CD4-positive, alpha-beta T cell (primary cell): Measurements from ENCODE around the gene THSD8. TPM values are rescaled to one million over a fixed set of nuclear protein-coding genes. Genes with fewer than 3 reads are reported as not detected.
A peak's percentile ranks its signal among the peaks of the same experiment; 100 is the strongest.

Experiments used
- ATAC-seq: fragments of 200-7000 bp; cut with Tn5 transposase; one replicate; pipeline ENCODE4 v1.10.0; 2022; ENCODE audit warnings: mild to moderate bottlenecking; ENCODE audit not compliant: poor library complexity
- CTCF ChIA-PET: fragments of 350-600 bp; sonication (Branson Sonifier 250); formaldehyde crosslinking; loops from one replicate; lab custom pipeline; 2021; ENCODE audit warnings: antibody characterized with exemption, inconsistent platforms; lab: Charles Lee
- POLR2A ChIA-PET: fragments of 350-600 bp; sonication (Branson Sonifier 250); formaldehyde crosslinking; loops from one replicate; lab custom pipeline; 2021; ENCODE audit warnings: antibody characterized with exemption, inconsistent platforms; lab: Charles Lee
- DNase-seq, 14 experiments: peaks; one replicate each; pipeline ENCODE4 v3.0.0-alpha.2; 2013 to 2020; ENCODE audit warnings: mixed read lengths in 2 of 14
- H3K27ac ChIP-seq, 2 donors: one replicate each; pipeline versions ENCODE4 v1.5.1 to v1.7.0; 2013; ENCODE audit warnings: low read length in 2 of 2, low read depth in 1 of 2, mild to moderate bottlenecking in 1 of 2
- H3K27me3 ChIP-seq, 2 experiments: 1 replicate in 1 of 2; 2 replicates in 1 of 2; pipeline versions ENCODE4 v1.6.1 to v1.7.0; 2013; ENCODE audit warnings: low read length in 2 of 2, control low read depth in 1 of 2, mild to moderate bottlenecking in 1 of 2, moderate library complexity in 1 of 2; ENCODE audit not compliant: insufficient read depth in 2 of 2, control insufficient read depth in 1 of 2
- H3K36me3 ChIP-seq: one replicate; pipeline ENCODE4 v1.6.1; 2013; ENCODE audit warnings: low read length, control low read depth; ENCODE audit not compliant: insufficient read depth
- H3K4me1 ChIP-seq: one replicate; pipeline ENCODE4 v1.6.1; 2013; ENCODE audit warnings: low read length, control low read depth; ENCODE audit not compliant: insufficient read depth
- H3K4me3 ChIP-seq: one replicate; pipeline ENCODE4 v1.5.1; 2013; ENCODE audit warnings: mild to moderate bottlenecking, low read length, moderate library complexity
- H3K9me3 ChIP-seq, 2 experiments: 1 replicate in 1 of 2; 2 replicates in 1 of 2; pipeline versions ENCODE4 v1.6.1 to v1.7.0; 2013; ENCODE audit warnings: low read length in 2 of 2, mild to moderate bottlenecking in 2 of 2, control low read depth in 1 of 2, moderate library complexity in 1 of 2; ENCODE audit not compliant: control insufficient read depth in 1 of 2, insufficient read depth in 1 of 2
- H3K27ac Mint-ChIP-seq: one replicate; pipeline ENCODE4 v1.8.0; 2020; ENCODE audit warnings: mixed read lengths
- H3K27me3 Mint-ChIP-seq: one replicate; pipeline ENCODE4 v1.8.0; 2021; ENCODE audit warnings: mixed read lengths
- H3K36me3 Mint-ChIP-seq: one replicate; pipeline ENCODE4 v1.8.0; 2021; ENCODE audit warnings: low read depth, mixed read lengths
- H3K4me1 Mint-ChIP-seq: one replicate; pipeline ENCODE4 v1.8.0; 2021; ENCODE audit warnings: low read depth, mixed read lengths
- H3K4me3 Mint-ChIP-seq: one replicate; pipeline ENCODE4 v1.8.0; 2020; ENCODE audit warnings: mild to moderate bottlenecking, mixed read lengths
- H3K9me3 Mint-ChIP-seq: one replicate; pipeline ENCODE4 v1.8.0; 2020; ENCODE audit warnings: mixed read lengths
- CTCF ChIP-seq: fragments of 200-600 bp; IDR thresholded peaks from one replicate; pipeline ENCODE4 v1.8.0; 2022; ENCODE audit warnings: antibody characterized with exemption, mild to moderate bottlenecking
- intact Hi-C, 2 experiments: fragments of 100-400 bp; cut with DNase I in 1 of 2; cut with micrococcal nuclease in 1 of 2; formaldehyde crosslinking; loops; one replicate each; pipeline versions ENCODE4 v1.15.1 to v1.9.0; 2023 to 2025; cut with DNase I, micrococcal nuclease
- microRNA-seq: library from miRNA; unstranded; fragments of <30 nt; microRNA quantifications from one replicate; pipeline ENCODE4 v1.2.0, GENCODE V29; 2021; ENCODE audit warnings: borderline microRNAs expressed, borderline replicate concordance
- total RNA-seq, 174 experiments: library from RNA in 2 of 174; stranded (reverse) in 2 of 174; gene quantifications; one replicate each; pipeline ENCODE4 v1.2.3 and lab custom pipeline; 2021 to 2026

Gene THSD8
- total RNA-seq, 2 experiments from 2014 or later = 1.3 TPM; not detected in 1

GRCh38 chr19:12847159-12848139, 45.6 kb downstream of the THSD8 start:
- no peak overlapping the region for H3K27ac ChIP-seq
- intact Hi-C loops = loop anchor here (1.0 to 2.0 kb wide), 7 partner anchors 51 to 171 kb away; no protein-coding TSS in a partner anchor
- no peaks in the 10 kb centered on the region for H3K36me3 Mint-ChIP-seq
- ATAC-seq (peak; percentile 95), DNase-seq (peak; percentile 59 to 88 (median 77))
- ChIA-PET POLR2A (interaction anchor here (0.7 to 1.9 kb wide), 6 partner anchors 41 to 113 kb away, joined by 3 to 7 read pairs (median 4); partner anchors contain the start of gene RNASEH2A), CTCF (interaction anchor here (0.6 to 3.3 kb wide), 18 partner anchors 10 to 247 kb away, joined by 3 to 29 read pairs (median 4); partner anchors contain the start of genes GET3 and HOOK2)
- no peak overlapping the region for H3K27ac Mint-ChIP-seq
- no peaks in the 10 kb centered on the region for H3K36me3 ChIP-seq
- H3K4me1 Mint-ChIP-seq = no peaks in the 10 kb centered on the region
- peak overlapping the region; percentile 31 for H3K4me3 ChIP-seq
- H3K4me3 Mint-ChIP-seq = no peak overlapping the region
- peak; percentile 99 for TF ChIP-seq CTCF
- no peaks in the 10 kb centered on the region for H3K9me3 Mint-ChIP-seq
- peaks cover 29 to 41% of the 10 kb centered on the region in 2 experiments for H3K27me3 ChIP-seq
- H3K9me3 ChIP-seq = no peaks in the 10 kb centered on the region
- H3K27me3 Mint-ChIP-seq = peaks cover 43% of the 10 kb centered on the region
- peaks cover 11% of the 10 kb centered on the region for H3K4me1 ChIP-seq

Small RNA genes lying within 50 kb of the gene (microRNA-seq; reads per million reads assigned to microRNA genes)
- gene MIR5684 (not detected), gene MIR6794 (not detected)

Other genes starting within 250 kb of the THSD8 start
- 1 to 10 TPM; 6.2 to 7.1 TPM for gene ZNF490, start 191.3 kb upstream of the THSD8 start, total RNA-seq
- 100 to 1,000 TPM; 102 to 103 TPM for gene ZNF791, start 191.1 kb upstream of the THSD8 start, total RNA-seq
- gene MAN2B1, start 135.3 kb upstream of the THSD8 start, total RNA-seq = 100 to 1,000 TPM in 1 of 2 experiments, 10 to 100 TPM in 1; 95.9 to 109 TPM
- gene WDR83, start 135.3 kb upstream of the THSD8 start, total RNA-seq = 1 to 10 TPM; 6.5 to 6.6 TPM
- 100 to 1,000 TPM; 112 to 113 TPM for gene DHPS, start 120.2 kb upstream of the THSD8 start, total RNA-seq
- not detected for gene GNG14, start 114.1 kb upstream of the THSD8 start, total RNA-seq
- 1 to 10 TPM; 2.2 to 2.4 TPM for gene FBXW9, start 105.4 kb upstream of the THSD8 start, total RNA-seq
- gene TNPO2, start 78.1 kb upstream of the THSD8 start, total RNA-seq = 10 to 100 TPM; 47.3 to 47.4 TPM
- 100 to 1,000 TPM; 194 to 201 TPM for gene TRIR, start 67.4 kb upstream of the THSD8 start, total RNA-seq
- gene GET3, start 64.6 kb upstream of the THSD8 start, total RNA-seq = 10 to 100 TPM; 13.9 to 14.5 TPM
- not detected for gene BEST2, start 50.3 kb upstream of the THSD8 start, total RNA-seq
- 10 to 100 TPM; 14.8 to 17.0 TPM for gene HOOK2, start 26.5 kb upstream of the THSD8 start, total RNA-seq
- 1,000 to 10,000 TPM; 2,467 to 2,518 TPM for gene JUNB, start 10.6 kb upstream of the THSD8 start, total RNA-seq
- gene PRDX2, start 269 bp upstream of the THSD8 start, total RNA-seq = 10 to 100 TPM; 59.7 to 65.9 TPM
- 1 to 10 TPM; 1.5 to 2.7 TPM for gene RNASEH2A, start 4.5 kb downstream of the THSD8 start, total RNA-seq
- gene RTBDN, start 32.5 kb downstream of the THSD8 start, total RNA-seq = not detected
- gene MAST1, start 36.4 kb downstream of the THSD8 start, total RNA-seq = under 1 TPM; 0.22 to 0.60 TPM
- 10 to 100 TPM; 10.4 to 11.1 TPM for gene DNASE2, start 79.4 kb downstream of the THSD8 start, total RNA-seq
- gene KLF1, start 85.1 kb downstream of the THSD8 start, total RNA-seq = not detected
- 10 to 100 TPM; 39.2 to 42.1 TPM for gene GCDH, start 89.1 kb downstream of the THSD8 start, total RNA-seq
- gene SYCE2, start 117.2 kb downstream of the THSD8 start, total RNA-seq = 1 to 10 TPM; 2.1 to 3.5 TPM
- 10 to 100 TPM; 17.2 TPM for gene FARSA, start 131.6 kb downstream of the THSD8 start, total RNA-seq
- gene CALR, start 136.5 kb downstream of the THSD8 start, total RNA-seq = 100 to 1,000 TPM; 558 to 559 TPM
- 10 to 100 TPM; 90.0 to 92.7 TPM for gene RAD23A, start 143.8 kb downstream of the THSD8 start, total RNA-seq
- gene GADD45GIP1, start 155.2 kb downstream of the THSD8 start, total RNA-seq = 10 to 100 TPM; 12.1 to 12.8 TPM
- not detected for gene DAND5, start 167.5 kb downstream of the THSD8 start, total RNA-seq
- gene NFIX, start 193.4 kb downstream of the THSD8 start, total RNA-seq = 1 to 10 TPM; 3.0 to 3.3 TPM